ENCODE measurements around the gene MGA.
A peak's percentile ranks its signal among the peaks of the same experiment; 100 is the strongest.

Gene MGA

DNA sequence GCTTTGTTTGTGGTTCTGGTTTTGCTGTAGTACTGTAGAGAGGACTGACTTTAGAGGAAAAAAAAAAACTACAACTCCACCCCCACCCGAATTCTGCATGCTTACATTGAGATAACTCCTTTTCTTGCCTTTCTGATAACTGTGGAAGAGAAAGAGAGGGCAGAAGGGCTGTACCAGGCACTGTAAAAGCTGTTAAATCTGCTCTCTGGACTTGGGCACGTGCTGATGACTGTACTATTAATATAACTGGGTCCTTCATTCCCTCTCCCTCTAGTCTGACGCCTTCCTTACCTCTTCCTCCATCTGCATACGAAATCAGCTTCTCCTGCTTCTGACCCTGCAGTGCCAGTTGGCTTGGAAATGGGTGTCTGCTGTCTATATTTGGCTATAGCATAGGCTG, 129.0 kb downstream of the MGA start:
- DNase-seq, result no peak

DNA sequence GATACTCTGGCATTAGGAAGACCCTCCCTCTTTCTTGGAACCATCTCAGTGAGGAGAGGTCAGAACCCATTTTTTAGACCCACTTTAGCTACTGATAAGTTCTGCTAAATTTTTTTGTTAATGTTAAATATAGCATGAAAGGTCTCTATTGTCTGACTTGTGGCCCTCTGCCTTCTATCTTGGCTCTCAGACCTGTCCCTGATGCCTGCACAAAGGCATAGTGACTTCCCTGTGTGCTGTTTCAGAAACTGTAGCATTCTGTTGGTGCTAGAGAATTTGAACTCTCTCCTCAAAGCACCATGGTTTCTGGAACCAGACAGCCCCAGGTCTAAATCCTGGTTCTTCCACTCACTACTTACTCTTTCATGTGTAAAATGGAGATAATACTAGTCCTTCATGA, 129.5 kb downstream of the MGA start:
- DNase-seq, result no peak

DNA sequence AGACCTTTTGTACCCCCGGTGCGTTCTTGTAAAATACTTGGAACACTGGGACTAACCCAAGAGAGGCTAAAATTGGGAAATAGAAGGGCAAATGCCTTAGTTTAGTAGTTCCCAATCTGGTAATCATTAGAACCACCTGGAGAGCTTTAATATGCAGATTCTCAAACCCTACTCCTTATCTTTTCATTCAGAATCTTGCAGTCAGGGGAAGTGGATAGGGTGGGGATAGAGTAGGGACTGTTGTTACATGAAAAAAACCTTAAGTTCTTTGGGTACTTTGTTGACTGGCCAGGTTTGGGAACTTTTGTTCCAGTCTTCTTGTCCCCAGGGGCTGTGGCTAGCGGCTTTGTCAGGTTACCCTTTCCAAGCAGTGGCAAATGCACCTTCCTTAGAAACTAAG, 130.0 kb downstream of the MGA start:
- no peak for DNase-seq

DNA sequence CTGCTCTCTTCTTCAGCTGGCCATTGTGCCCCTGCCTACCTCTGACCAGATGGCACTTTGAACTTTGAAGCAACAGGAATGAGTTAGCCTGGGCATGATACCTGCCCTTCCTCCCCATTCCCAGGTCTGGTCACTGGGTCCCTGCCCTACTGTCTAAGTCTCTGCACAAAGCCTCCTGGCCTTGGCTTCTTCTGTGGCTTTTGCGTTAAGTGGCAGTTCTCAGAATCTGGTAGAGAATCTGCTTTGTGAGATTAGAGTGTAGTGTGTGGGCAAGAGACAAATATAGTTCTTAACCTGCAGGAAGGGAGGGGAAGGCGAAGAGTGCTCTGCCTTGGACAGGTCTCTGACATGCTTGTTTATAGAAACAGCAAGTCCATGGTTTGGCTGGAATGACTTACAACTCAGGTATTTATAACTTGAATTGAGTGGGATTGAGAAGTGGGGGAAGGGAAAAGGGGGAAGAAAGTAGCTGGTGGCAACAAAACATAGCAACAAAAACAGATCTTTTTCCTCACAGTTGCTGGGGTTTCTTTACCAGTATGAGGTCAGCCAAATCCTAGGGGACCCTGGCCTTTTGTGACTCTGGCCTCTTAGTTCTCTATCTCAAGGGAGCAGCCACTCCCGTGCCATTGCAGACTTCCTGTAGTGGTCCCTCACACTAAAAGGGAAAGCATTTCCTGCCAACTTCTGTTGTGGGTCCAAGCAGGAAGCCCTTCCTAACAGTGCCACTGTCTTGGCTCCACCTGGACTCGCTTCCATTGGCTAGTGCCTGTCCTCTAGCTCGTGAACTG, 130.7 kb downstream of the MGA start:
- DNase-seq, result no peak

GRCh38 chr15:41791547-41791937, 131.3 kb downstream of the MGA start:
- DNase-seq, result no peak

GRCh38 chr15:41792000-41792637, 131.9 kb downstream of the MGA start:
- peak; percentile 27 for DNase-seq

GRCh38 chr15:41794081-41794480, 133.9 kb downstream of the MGA start:
- no peak for DNase-seq

DNA sequence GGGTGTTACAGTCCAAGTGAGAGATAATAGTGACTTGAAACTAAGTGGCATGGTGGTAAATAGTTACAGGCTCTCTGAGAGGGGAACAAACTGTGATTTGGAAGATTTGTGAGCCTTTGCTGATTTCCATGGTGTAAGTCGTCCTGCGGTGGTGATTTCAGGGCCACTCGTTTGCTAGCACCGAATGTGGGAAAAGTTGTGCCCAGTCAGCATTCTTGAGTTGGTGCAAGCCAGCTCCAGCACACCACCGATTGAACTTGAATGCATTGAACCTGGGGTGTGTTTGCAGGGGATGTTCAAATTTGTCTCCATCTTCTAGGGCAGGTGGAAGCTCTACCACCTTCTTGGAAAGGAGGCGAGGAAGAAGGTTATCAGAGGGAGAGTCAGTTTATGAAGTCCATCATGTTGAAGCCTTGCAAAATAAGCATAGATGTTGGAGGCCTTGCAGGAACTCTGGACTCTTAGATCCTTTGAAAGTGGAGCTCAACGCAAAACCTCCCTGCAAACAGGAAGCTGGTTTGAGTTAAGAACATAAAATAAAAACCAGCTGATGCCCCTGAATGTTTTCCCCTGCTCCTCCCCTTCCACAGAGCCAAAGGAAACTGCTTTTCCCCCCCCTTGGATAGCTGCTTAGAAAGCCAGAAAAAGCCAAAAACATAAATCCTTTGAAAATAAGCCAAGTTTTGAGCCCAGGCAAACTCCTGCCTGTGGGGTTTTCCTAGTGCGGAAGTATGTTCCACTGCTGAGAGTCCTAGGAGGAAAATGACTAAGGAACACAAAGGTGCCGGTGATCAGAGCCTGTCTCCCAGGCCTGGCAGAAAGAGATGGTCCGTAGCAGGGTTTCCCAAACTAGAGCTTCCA, 136.0 kb downstream of the MGA start:
- no peak for DNase-seq

- no peak for DNase-seq
These were observed 137.2 kb downstream of the MGA start for GRCh38 chr15:41797201-41797944.

DNA sequence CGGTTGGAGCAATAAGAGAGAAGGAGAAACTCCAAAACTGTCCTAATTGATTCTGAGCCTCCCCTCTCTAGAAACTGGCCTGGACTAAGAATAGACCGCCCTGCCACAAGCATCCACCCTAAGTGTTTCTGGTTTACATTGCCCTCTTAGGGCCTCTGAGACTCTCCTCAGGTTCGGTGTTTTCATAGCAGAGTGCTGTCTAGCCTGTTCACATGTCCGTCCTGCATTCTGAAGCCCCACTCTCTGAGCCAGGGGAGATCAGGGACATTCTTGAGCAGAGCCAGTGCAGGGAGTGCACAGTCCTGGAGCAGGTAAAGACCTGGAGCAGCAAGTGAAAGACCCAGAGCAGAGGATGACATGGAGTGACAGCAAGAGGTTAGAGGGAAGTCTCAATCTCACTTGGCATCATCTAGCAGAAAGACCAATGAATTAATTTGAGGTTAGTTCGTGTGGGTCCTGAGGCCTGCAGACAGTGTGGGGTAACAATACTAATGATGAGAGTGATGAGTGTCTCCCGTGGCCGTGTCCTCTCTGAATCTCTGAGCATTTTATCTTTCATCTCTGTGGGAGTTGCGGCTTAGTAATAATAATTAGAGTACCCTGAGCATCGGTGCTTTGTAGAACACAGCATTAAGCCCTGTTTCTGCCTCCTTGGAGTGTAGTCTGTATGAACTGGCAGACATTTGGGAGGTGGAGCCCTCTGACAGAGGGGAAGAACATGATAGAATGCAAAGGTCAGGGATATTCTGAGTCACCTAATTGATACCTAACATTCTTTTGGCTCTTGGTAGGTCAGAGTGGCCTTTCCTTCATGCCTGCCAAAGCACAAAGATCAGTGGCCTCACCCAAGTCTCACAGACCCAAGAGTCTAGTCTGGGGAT, 138.6 kb downstream of the MGA start:
- DNase-seq, result no peak

GRCh38 chr15:41799488-41799805, 139.2 kb downstream of the MGA start:
- DNase-seq, result no peak

- no peak for DNase-seq
These were observed 141.0 kb downstream of the MGA start for GRCh38 chr15:41801185-41801584.

GRCh38 chr15:41801850-41802455, 141.7 kb downstream of the MGA start:
- no peak for DNase-seq

DNA sequence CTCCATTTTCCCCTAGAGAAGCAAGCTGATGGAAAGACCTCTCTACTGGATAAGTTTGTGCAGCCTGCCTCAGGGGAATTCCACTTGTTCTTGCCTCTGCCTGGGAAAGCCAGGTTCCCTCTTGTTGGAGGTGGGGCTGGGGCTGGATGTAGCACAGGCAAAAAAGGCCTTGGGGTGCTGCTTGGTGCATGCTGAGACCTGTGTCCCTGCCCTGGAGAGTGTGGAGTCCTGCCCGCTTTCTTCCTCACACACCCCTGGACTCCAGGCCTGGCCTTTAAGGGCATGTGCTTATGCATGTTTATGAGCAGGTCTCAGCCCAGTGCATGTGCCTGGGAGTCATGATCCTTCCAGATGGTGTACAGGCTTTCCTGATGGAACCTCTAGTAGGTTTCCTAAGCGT, 144.2 kb downstream of the MGA start:
- DNase-seq, result no peak

DNA sequence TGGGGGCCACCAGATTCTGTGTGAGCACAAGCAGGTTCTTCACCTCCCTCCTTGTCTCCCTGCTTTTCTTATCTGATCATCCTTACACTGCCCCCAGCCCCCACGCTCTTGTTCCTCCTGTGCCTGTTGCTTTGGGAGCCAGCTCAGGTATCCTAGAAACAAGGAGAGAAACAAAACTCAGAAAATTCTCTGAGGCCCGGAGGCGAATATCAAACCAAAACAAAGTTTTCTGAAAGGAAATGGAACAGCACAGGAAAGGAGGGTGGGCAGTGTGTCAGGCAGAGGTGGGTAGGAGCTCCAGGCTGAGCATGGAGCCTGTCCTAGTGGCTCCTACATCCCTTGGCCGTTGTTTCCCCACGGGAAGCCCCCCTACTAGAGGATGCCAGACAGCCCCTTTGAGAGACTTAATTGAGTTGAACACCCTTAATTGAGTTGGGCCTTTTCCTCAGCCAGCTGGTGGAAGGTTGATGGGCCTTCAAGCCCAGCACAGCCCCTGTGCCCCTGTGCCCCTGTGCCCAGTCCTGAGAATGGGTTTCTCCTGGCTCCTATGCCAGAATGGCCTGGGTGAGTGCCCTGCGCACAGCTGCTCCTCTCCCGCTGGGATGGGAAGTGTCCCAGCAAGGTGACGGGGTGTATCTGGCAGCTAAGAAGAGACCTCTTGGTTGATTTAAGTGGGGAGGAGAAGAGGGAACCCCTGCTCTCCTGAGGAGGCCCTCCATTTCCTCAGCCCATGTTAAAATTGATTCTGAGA, 144.9 kb downstream of the MGA start:
- no peak for DNase-seq

GRCh38 chr15:41805711-41806110, 145.5 kb downstream of the MGA start:
- no peak for DNase-seq

DNA sequence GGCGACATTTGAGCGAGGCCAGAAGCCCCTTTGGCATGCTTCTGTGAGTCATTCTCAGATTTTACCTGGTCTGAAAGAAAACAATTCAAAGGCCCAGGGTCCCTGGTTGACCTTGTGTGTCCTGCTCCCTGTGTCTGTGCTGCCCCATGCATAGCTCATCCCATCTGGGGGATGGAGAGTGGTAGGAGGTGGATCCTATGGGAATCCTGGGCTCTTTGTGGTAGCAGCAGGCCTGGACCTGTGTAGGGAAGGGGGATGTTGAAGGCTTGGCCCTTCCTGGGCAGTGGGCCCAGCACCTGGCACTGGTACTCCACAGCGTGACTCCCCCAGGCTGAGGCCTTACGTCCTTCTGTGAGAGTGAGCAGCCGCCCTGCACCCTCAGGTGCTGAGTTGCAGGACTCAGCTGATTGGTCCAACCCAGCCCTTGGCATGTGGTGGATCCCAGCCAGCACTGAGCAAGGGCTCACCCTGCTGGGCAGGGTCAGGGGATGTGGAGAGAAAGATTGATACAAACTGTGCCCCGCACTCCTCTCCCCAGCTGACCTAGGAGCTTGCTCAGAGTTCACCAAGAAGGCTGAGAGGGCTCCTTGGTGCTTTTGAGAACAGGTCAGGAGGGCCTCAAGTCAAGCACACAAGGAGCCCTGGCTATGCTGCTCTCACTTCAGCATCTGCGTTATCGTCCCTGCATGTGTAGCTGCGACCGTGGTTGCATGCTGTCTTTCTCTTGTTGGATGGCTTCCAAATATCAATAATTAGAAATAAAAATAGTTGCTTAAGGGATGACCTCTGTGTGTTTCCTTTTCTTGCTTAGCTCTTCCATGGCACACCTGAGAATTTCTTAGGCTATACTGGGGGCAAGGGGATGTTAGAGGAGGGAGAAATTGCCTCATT, 146.3 kb downstream of the MGA start:
- DNase-seq, result no peak

- no peak for DNase-seq
These were observed 148.9 kb downstream of the MGA start for GRCh38 chr15:41809121-41809520.

GRCh38 chr15:41809526-41810220, 149.5 kb downstream of the MGA start:
- no peak for DNase-seq

Measured in NCI-H1092 (cell line).